HCT116 (cell line): ENCODE results near the gene NELFB. TPM values are rescaled to one million over a fixed set of nuclear protein-coding genes. Genes with fewer than 3 reads are reported as not detected.
A peak's percentile ranks its signal among the peaks of the same experiment; 100 is the strongest.

Experiments
- ATAC-seq: fragments of 200-7000 bp; cut with Tn5 transposase; 2 replicates; pipeline ENCODE4 v1.9.1; 2020; ENCODE audit warnings: mild to moderate bottlenecking, moderate library complexity
- BruUV-seq: library from RNA; stranded (reverse); fragments of 400-500 nt; replicated peaks from 2 replicates; lab custom pipeline; 2021; lab: Mats Ljungman, UMichigan
- CTCF ChIA-PET: fragments of 300-600 bp; sonication (Branson Sonifier 250); formaldehyde crosslinking; loops from one replicate; lab custom pipeline; 2021; ENCODE audit warnings: antibody characterized with exemption; lab: Charles Lee
- POLR2A ChIA-PET: fragments of 300-600, 350-600 bp; sonication (Branson Sonifier 250); formaldehyde crosslinking; loops from one replicate; lab custom pipeline; 2021; ENCODE audit warnings: antibody characterized with exemption; lab: Charles Lee
- RAD21 ChIA-PET, 2 experiments: fragments of 300-600 bp; sonication (Branson Sonifier 250); formaldehyde crosslinking; loops; one replicate each; lab custom pipeline; 2023; ENCODE audit warnings: low total read pairs in 2 of 2; ENCODE audit not compliant: uncharacterized antibody in 2 of 2, unreplicated experiment in 2 of 2, low non-redundant PET in 1 of 2; lab: Charles Lee
- DNase-seq: peaks from one replicate; pipeline ENCODE4 v3.0.0-alpha.2; 2010; ENCODE audit warnings: low read depth, low spot score
- H2AFZ ChIP-seq: fragments of 200-600 bp; shearing (Covaris generic), sonication (generic); 2 replicates; pipeline ENCODE4 v1.6.1; 2017; ENCODE audit warnings: low read depth, mixed run types, mixed read lengths, antibody characterized with exemption, low read length; ENCODE audit not compliant: poor library complexity, severe bottlenecking
- H3K27ac ChIP-seq: 2 replicates; pipeline ENCODE4 v1.5.1; 2012; ENCODE audit warnings: low read depth, low read length
- H3K27me3 ChIP-seq: fragments of 200-600 bp; sonication (generic); 2 replicates; pipeline ENCODE4 v1.6.1; 2016; ENCODE audit warnings: mixed run types, low read length, mixed read lengths; ENCODE audit not compliant: insufficient read depth
- H3K36me3 ChIP-seq, 2 experiments: fragments of 200-500 bp in 1 of 2; fragments of 200-600 bp in 1 of 2; sonication (Bioruptor generic) in 1 of 2; sonication (generic) in 1 of 2; 2 replicates each; pipeline versions ENCODE4 v1.5.1 to v1.6.1; 2014 to 2016; ENCODE audit warnings: low read length in 2 of 2, inconsistent platforms in 1 of 2, mixed read lengths in 1 of 2, mixed run types in 1 of 2; ENCODE audit not compliant: insufficient read depth in 2 of 2, control insufficient read depth in 1 of 2
- H3K4me1 ChIP-seq, 2 experiments: fragments of 200-600 bp in 1 of 2; sonication (generic) in 1 of 2; 2 replicates each; pipeline versions ENCODE4 v1.5.1 to v1.6.1; 2012 to 2017; ENCODE audit warnings: low read length in 2 of 2, inconsistent platforms in 1 of 2, mild to moderate bottlenecking in 1 of 2, mixed read lengths in 1 of 2, mixed run types in 1 of 2, moderate library complexity in 1 of 2; ENCODE audit not compliant: insufficient read depth in 2 of 2, control insufficient read depth in 1 of 2
- H3K4me2 ChIP-seq: fragments of 200-600 bp; sonication (generic); 2 replicates; pipeline ENCODE4 v1.6.1; 2017; ENCODE audit warnings: mixed run types, low read length, mixed read lengths
- H3K4me3 ChIP-seq, 2 experiments: fragments of 200-600 bp in 1 of 2; sonication (generic) in 1 of 2; replicated peaks in 1 of 2; 2 replicates each; pipeline ENCODE4 v1.5.1; 2011 to 2016; ENCODE audit warnings: low read length in 2 of 2, control low read depth in 1 of 2, low read depth in 1 of 2, mild to moderate bottlenecking in 1 of 2, mixed read lengths in 1 of 2, mixed run types in 1 of 2
- H3K79me2 ChIP-seq: fragments of 200-600 bp; sonication (generic); 2 replicates; pipeline ENCODE4 v1.6.1; 2017; ENCODE audit warnings: mild to moderate bottlenecking, mixed run types, low read length, moderate library complexity, mixed read lengths; ENCODE audit not compliant: insufficient read depth
- H3K9ac ChIP-seq: fragments of 200-600 bp; sonication (generic); 2 replicates; pipeline ENCODE4 v1.6.1; 2016; ENCODE audit warnings: low read length, mixed read lengths
- H3K9me2 ChIP-seq: fragments of 200-600 bp; sonication (generic), shearing (Covaris generic); 2 replicates; pipeline ENCODE4 v1.6.1; 2017; ENCODE audit warnings: mixed run types, mild to moderate bottlenecking, moderate library complexity; ENCODE audit not compliant: insufficient read depth
- H3K9me3 ChIP-seq, 2 experiments: fragments of 200-500 bp in 1 of 2; fragments of 200-600 bp in 1 of 2; sonication (Bioruptor generic) in 1 of 2; sonication (generic) in 1 of 2; 2 replicates each; pipeline ENCODE4 v1.6.1; 2014 to 2017; ENCODE audit warnings: low read length in 2 of 2, mixed read lengths in 2 of 2, inconsistent platforms in 1 of 2, low read depth in 1 of 2, mild to moderate bottlenecking in 1 of 2, mixed run types in 1 of 2, moderate library complexity in 1 of 2; ENCODE audit not compliant: control insufficient read depth in 1 of 2, insufficient read depth in 1 of 2
- H4K20me1 ChIP-seq: fragments of 200-600 bp; sonication (generic), shearing (Covaris generic); 2 replicates; pipeline ENCODE4 v1.6.1; 2017; ENCODE audit warnings: mixed run types, mild to moderate bottlenecking, moderate library complexity; ENCODE audit not compliant: insufficient read depth
- ATF3 ChIP-seq: IDR thresholded peaks from 2 replicates; pipeline ENCODE4 v1.6.1; 2012
- CBX3 ChIP-seq: IDR thresholded peaks from 2 replicates; pipeline ENCODE4 v1.6.1; 2012; ENCODE audit warnings: low read depth
- ELF1 ChIP-seq: IDR thresholded peaks from 2 replicates; pipeline ENCODE4 v1.6.1; 2012; ENCODE audit warnings: low read depth, borderline replicate concordance
- EZH2phosphoT487 ChIP-seq: fragments of 200-600 bp; IDR thresholded peaks from 2 replicates; pipeline ENCODE4 v1.6.1; 2018; ENCODE audit warnings: antibody characterized with exemption, borderline replicate concordance
- FOSL1 ChIP-seq: IDR thresholded peaks from 2 replicates; pipeline ENCODE4 v1.6.1; 2012; ENCODE audit warnings: low read depth
- JUND ChIP-seq: IDR thresholded peaks from 2 replicates; pipeline ENCODE4 v1.6.1; 2012
- MAX ChIP-seq: IDR thresholded peaks from 2 replicates; pipeline ENCODE4 v1.6.1; 2012
- POLR2AphosphoS5 ChIP-seq: IDR thresholded peaks from 2 replicates; pipeline ENCODE4 v1.6.1; 2011; ENCODE audit warnings: mild to moderate bottlenecking, low read depth, low read length, moderate library complexity
- RAD21 ChIP-seq: IDR thresholded peaks from 2 replicates; pipeline ENCODE4 v1.6.1; 2012; ENCODE audit warnings: low read depth, mild to moderate bottlenecking
- REST ChIP-seq: IDR thresholded peaks from 2 replicates; pipeline ENCODE4 v1.6.1; 2012; ENCODE audit warnings: low read depth
- SP1 ChIP-seq: IDR thresholded peaks from 2 replicates; pipeline ENCODE4 v1.6.1; 2012; ENCODE audit warnings: low read depth
- SRF ChIP-seq: IDR thresholded peaks from 2 replicates; pipeline ENCODE4 v1.6.1; 2012; ENCODE audit warnings: low read depth
- TCF7L2 ChIP-seq: IDR thresholded peaks from 2 replicates; pipeline ENCODE4 v1.7.0; 2011; ENCODE audit warnings: borderline replicate concordance, inconsistent platforms; ENCODE audit not compliant: insufficient read depth, insufficient read length; ENCODE audit errors: extremely low read depth
- YY1 ChIP-seq: IDR thresholded peaks from 2 replicates; pipeline ENCODE4 v1.6.1; 2011; ENCODE audit warnings: low read length, low read depth, moderate library complexity, mild to moderate bottlenecking; ENCODE audit not compliant: insufficient replicate concordance; ENCODE audit errors: extremely low read depth
- ZBTB33 ChIP-seq: IDR thresholded peaks from 2 replicates; pipeline ENCODE4 v1.6.1; 2011; ENCODE audit warnings: mild to moderate bottlenecking, low read length, moderate library complexity; ENCODE audit not compliant: insufficient replicate concordance; ENCODE audit errors: extremely low read depth
- ZFX ChIP-seq: fragments of 450-650 bp; IDR thresholded peaks from 2 replicates; pipeline ENCODE4 v1.6.1; 2017
- ZNF274 ChIP-seq: fragments of 200-500 bp; sonication (Bioruptor generic); IDR thresholded peaks from 2 replicates; pipeline ENCODE4 v1.6.1; 2014; ENCODE audit warnings: mild to moderate bottlenecking, low read depth, low read length, inconsistent platforms
- intact Hi-C: fragments of 100-400 bp; cut with micrococcal nuclease; formaldehyde crosslinking; loops from 2 replicates; pipeline ENCODE4 v1.10.0; 2022
- total RNA-seq: library from RNA; stranded (reverse); gene quantifications from one replicate; pipeline ENCODE4 v1.2.1, GENCODE V29; 2021; ENCODE audit not compliant: unreplicated experiment

The NELFB gene
- total RNA-seq, 1 experiment from 2014 or later = 86.4 TPM

GRCh38 chr9:137275588-137276472, 20.7 kb downstream of the NELFB start:
- ATAC-seq (no peak), DNase-seq (no peak)
- Histone ChIP-seq H3K4me1 (peaks cover 31 to 40% of the 10 kb centered on the region in 2 experiments), H3K4me2 (peak overlapping the region; percentile 85), H4K20me1 (no peaks in the 10 kb centered on the region), H3K9me3 (no peaks in the 10 kb centered on the region), H3K36me3 (peaks cover 0 to 20% of the 10 kb centered on the region in 2 experiments; a peak in 2 of 4 replicates), H2AFZ (no peak overlapping the region), H3K9ac (peak overlapping the region; percentile 84), H3K79me2 (peaks cover 31% of the 10 kb centered on the region), H3K27me3 (no peaks in the 10 kb centered on the region), H3K9me2 (no peaks in the 10 kb centered on the region), H3K4me3 (0 out of 4 replicates have a peak overlapping the region, but pooled peaks of 1 of the 2 experiments have one; percentile 80), H3K27ac (peak overlapping the region; percentile 96)
- CTCF ChIA-PET = interaction anchor here (2.0 kb wide), 1 partner anchor 11 kb away, joined by 18 read pairs; no protein-coding TSS in a partner anchor
- intact Hi-C loops = no loop called here
- BruUV-seq = no TSS peak
- POLR2A ChIA-PET = interaction anchor here (1.5 to 1.7 kb wide), 2 partner anchors 11 to 35 kb away, joined by 4 to 9 read pairs; partner anchors contain the start of gene TUBB4B
- TF ChIP-seq SP1 = no peak
- TF ChIP-seq YY1 = no peak
- no peak for TF ChIP-seq ATF3
- TF ChIP-seq REST = no peak
- no peak for TF ChIP-seq MAX
- TF ChIP-seq EZH2phosphoT487 = no peak
- no peak for TF ChIP-seq ZBTB33
- no peak for TF ChIP-seq FOSL1
- TF ChIP-seq ZFX = no peak
- no peak for TF ChIP-seq CBX3
- TF ChIP-seq ZNF274 = no peak
- no peak for TF ChIP-seq RAD21
- TF ChIP-seq ELF1 = no peak
- TF ChIP-seq TCF7L2 = no peak
- no peak for TF ChIP-seq POLR2AphosphoS5
- TF ChIP-seq JUND = no peak
- TF ChIP-seq SRF = no peak
- RAD21 ChIA-PET = no interaction called here
